A549 (cell line): ENCODE results near the gene SND1.

Experiments used
- CBX2 ChIP-seq: fragments of 200-600 bp; sonication (generic); IDR thresholded peaks from 2 replicates; pipeline ENCODE4 v1.6.1; 2016; ENCODE audit warnings: low read depth, mild to moderate bottlenecking, borderline replicate concordance
- CEBPB ChIP-seq, 2 experiments: fragments of >200 bp in 1 of 2; sonication (Bioruptor Twin) in 1 of 2; formaldehyde crosslinking in 1 of 2; IDR thresholded peaks; 2 replicates each; pipeline ENCODE4 v1.6.1; 2012 to 2016
- CHD2 ChIP-seq: fragments of 150-350 bp; IDR thresholded peaks from 2 replicates; pipeline ENCODE4 v1.6.1; 2014; ENCODE audit warnings: low read length; ENCODE audit not compliant: partially characterized antibody
- CTCF ChIP-seq: fragments of >200 bp; sonication (Bioruptor Twin); formaldehyde crosslinking; IDR thresholded peaks from 3 replicates; pipeline ENCODE4 v1.5.1; 2016
- EHMT2 ChIP-seq: fragments of 200-600 bp; sonication (generic); IDR thresholded peaks from 2 replicates; pipeline ENCODE4 v1.6.1; 2016; ENCODE audit warnings: antibody characterized with exemption, low read depth, mild to moderate bottlenecking, moderate library complexity
- GATA3 ChIP-seq: IDR thresholded peaks from 2 replicates; pipeline ENCODE4 v1.6.1; 2012; ENCODE audit warnings: borderline replicate concordance
- HOXA7 ChIP-seq: fragments of 250-450 bp; sonication (Bioruptor Pico); IDR thresholded peaks from 2 replicates; pipeline ENCODE4 v1.5.0; 2020; ENCODE audit warnings: mild to moderate bottlenecking, moderate library complexity
- MYC ChIP-seq: IDR thresholded peaks from 2 replicates; pipeline ENCODE4 v1.6.1; 2012; ENCODE audit warnings: mild to moderate bottlenecking, inconsistent platforms, low read length, improper control_type of control experiment, borderline replicate concordance
- PHF8 ChIP-seq: fragments of 200-600 bp; sonication (generic); IDR thresholded peaks from 2 replicates; pipeline ENCODE4 v1.6.1; 2016; ENCODE audit warnings: low read depth, mild to moderate bottlenecking, antibody characterized with exemption, moderate library complexity, borderline replicate concordance
- POLR2A ChIP-seq: IDR thresholded peaks from 2 replicates; pipeline ENCODE4 v1.6.1; 2012; ENCODE audit warnings: mild to moderate bottlenecking, low read length
- RCOR1 ChIP-seq: fragments of 150-350 bp; IDR thresholded peaks from 2 replicates; pipeline ENCODE4 v1.6.1; 2014; ENCODE audit warnings: antibody characterized with exemption, low read length, low read depth
- SMC3 ChIP-seq: fragments of >200 bp; sonication (Bioruptor Twin); formaldehyde crosslinking; IDR thresholded peaks from 3 replicates; pipeline ENCODE4 v1.6.1; 2018; ENCODE audit warnings: inconsistent platforms
- ZFP36 ChIP-seq: fragments of 450-650 bp; IDR thresholded peaks from 2 replicates; pipeline ENCODE4 v1.6.1; 2014; ENCODE audit warnings: borderline replicate concordance; ENCODE audit not compliant: partially characterized antibody
- TF ChIP-seq, protein P1 (sequence below): fragments of 450-650 bp; IDR thresholded peaks from 2 replicates; pipeline ENCODE4 v1.6.1; 2014; ENCODE audit warnings: antibody characterized with exemption

DNA sequence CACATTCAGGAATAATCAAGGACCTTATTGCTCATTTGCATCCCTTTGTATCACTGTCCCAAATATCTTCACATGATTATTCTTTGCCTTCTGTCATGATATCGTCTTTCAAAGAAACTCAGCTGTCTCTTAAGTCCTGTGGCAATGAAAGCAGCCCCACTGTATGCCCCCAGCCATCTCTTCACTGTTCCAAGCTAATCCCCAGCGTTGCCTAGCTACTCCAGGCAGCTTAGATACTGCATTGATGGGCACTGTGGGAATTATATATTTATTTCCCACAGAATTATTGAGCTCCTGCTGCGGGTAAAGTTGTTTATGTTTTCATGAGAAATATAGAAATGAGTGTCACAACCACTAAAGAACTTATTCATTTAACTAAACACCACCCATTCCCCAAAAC, 38.8 kb downstream of the SND1 start:
- TF ChIP-seq, protein P1, sequence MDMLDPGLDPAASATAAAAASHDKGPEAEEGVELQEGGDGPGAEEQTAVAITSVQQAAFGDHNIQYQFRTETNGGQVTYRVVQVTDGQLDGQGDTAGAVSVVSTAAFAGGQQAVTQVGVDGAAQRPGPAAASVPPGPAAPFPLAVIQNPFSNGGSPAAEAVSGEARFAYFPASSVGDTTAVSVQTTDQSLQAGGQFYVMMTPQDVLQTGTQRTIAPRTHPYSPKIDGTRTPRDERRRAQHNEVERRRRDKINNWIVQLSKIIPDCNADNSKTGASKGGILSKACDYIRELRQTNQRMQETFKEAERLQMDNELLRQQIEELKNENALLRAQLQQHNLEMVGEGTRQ: no peak
- no peak for TF ChIP-seq PHF8
- TF ChIP-seq CHD2: no peak
- TF ChIP-seq MYC: no peak
- TF ChIP-seq SMC3: no peak
- TF ChIP-seq CEBPB (IDR thresholded peaks at IDR 0.05): no peak
- no peak for TF ChIP-seq CTCF
- no peak for TF ChIP-seq EHMT2
- TF ChIP-seq GATA3: no peak
- no peak for TF ChIP-seq HOXA7 (CRISPR knock-in tag)
- no peak for TF ChIP-seq ZFP36
- TF ChIP-seq POLR2A: no peak
- no peak for TF ChIP-seq RCOR1
- TF ChIP-seq CBX2: no peak
